Testis (tissue), 2 donors: ENCODE results near the gene TEAD1.

Source experiments
- CTCF ChIP-seq, 3 experiments: fragments of 450-650 bp in 2 of 3; fragments of 200-600 bp in 1 of 3; sonication (generic) in 1 of 3; IDR thresholded peaks; one replicate each; pipeline ENCODE4 v1.5.1; 2016 to 2019; ENCODE audit warnings: antibody characterized with exemption in 3 of 3, mild to moderate bottlenecking in 2 of 3, moderate library complexity in 1 of 3
- POLR2A ChIP-seq: fragments of 450-650 bp; IDR thresholded peaks from one replicate; pipeline ENCODE4 v1.6.1; 2017; ENCODE audit warnings: antibody characterized with exemption, mild to moderate bottlenecking, moderate library complexity

GRCh38 chr11:12694183-12694531 lies 19.9 kb downstream of the TEAD1 start:
- TF ChIP-seq CTCF (IDR thresholded peaks at IDR 0.05) (no peak), POLR2A (no peak)
